ENCODE results near the gene PPP4R1.
A peak's percentile ranks its signal among the peaks of the same experiment; 100 is the strongest.

PPP4R1 gene

GRCh38 chr18:9539938-9540337 lies 74.4 kb downstream of the PPP4R1 start:
- no peak for DNase-seq
- intact Hi-C loops (cut with DNase I; ENCODE audit: low total_unique reads) = no loop called here

GRCh38 chr18:9539283-9539682 lies 75.1 kb downstream of the PPP4R1 start:
- Histone ChIP-seq H3K9me3 (no peaks in the 10 kb centered on the region), H3K4me3 (no peak overlapping the region), H3K27ac (no peak overlapping the region), H3K36me3 (peaks cover 8 to 60% (median 44%) of the 10 kb centered on the region in 3 donors), H3K4me1 (peaks cover 0 to 21% (median 9%) of the 10 kb centered on the region in 4 donors), H3K27me3 (no peaks in the 10 kb centered on the region)
- intact Hi-C loops (cut with DNase I; ENCODE audit: low total_unique reads) = no loop called here
- DNase-seq = no peak
- TF ChIP-seq CTCF (IDR thresholded peaks at IDR 0.05) = no peak

More at GRCh38 chr18:9539938-9540337, 74.4 kb downstream of the PPP4R1 start:
- Histone ChIP-seq H3K36me3 (peaks cover 6 to 53% (median 42%) of the 10 kb centered on the region in 3 donors), H3K9me3 (no peaks in the 10 kb centered on the region), H3K4me1 (peaks cover 0 to 16% (median 4%) of the 10 kb centered on the region in 4 donors), H3K4me3 (no peak overlapping the region), H3K27ac (no peak overlapping the region), H3K27me3 (no peaks in the 10 kb centered on the region)
- no peak for TF ChIP-seq CTCF (IDR thresholded peaks at IDR 0.05)

GRCh38 chr18:9537677-9538076 lies 76.7 kb downstream of the PPP4R1 start:
- peaks cover 18 to 76% (median 60%) of the 10 kb centered on the region in 3 donors for H3K36me3 ChIP-seq
- intact Hi-C loops (cut with DNase I; ENCODE audit: low total_unique reads) = no loop called here

GRCh38 chr18:9536354-9537152 lies 77.8 kb downstream of the PPP4R1 start:
- DNase-seq = no peak
- H3K4me3 ChIP-seq = no peak overlapping the region
- TF ChIP-seq CTCF (IDR thresholded peaks at IDR 0.05) = no peak
- H3K27me3 ChIP-seq = no peaks in the 10 kb centered on the region
- peaks cover 18 to 82% (median 64%) of the 10 kb centered on the region in 3 donors for H3K36me3 ChIP-seq
- no peaks in the 10 kb centered on the region for H3K9me3 ChIP-seq
- H3K4me1 ChIP-seq = peaks cover 0 to 21% (median 9%) of the 10 kb centered on the region in 4 donors
- intact Hi-C loops (cut with DNase I; ENCODE audit: low total_unique reads) = no loop called here
- H3K27ac ChIP-seq = peak overlapping the region; percentile 71 to 75

More at GRCh38 chr18:9537677-9538076, 76.7 kb downstream of the PPP4R1 start:
- H3K9me3 ChIP-seq = no peaks in the 10 kb centered on the region
- no peak overlapping the region for H3K27ac ChIP-seq
- TF ChIP-seq CTCF (IDR thresholded peaks at IDR 0.05) = no peak
- peaks cover 0 to 21% (median 9%) of the 10 kb centered on the region in 4 donors for H3K4me1 ChIP-seq
- DNase-seq = no peak
- no peaks in the 10 kb centered on the region for H3K27me3 ChIP-seq
- no peak overlapping the region for H3K4me3 ChIP-seq

GRCh38 chr18:9535430-9535991 lies 78.8 kb downstream of the PPP4R1 start:
- DNase-seq = peak; percentile 46 to 84
- intact Hi-C loops (cut with DNase I; ENCODE audit: low total_unique reads) = no loop called here
- Histone ChIP-seq H3K4me1 (peaks cover 0 to 21% (median 9%) of the 10 kb centered on the region in 4 donors), H3K27me3 (no peaks in the 10 kb centered on the region), H3K9me3 (no peaks in the 10 kb centered on the region), H3K36me3 (peaks cover 18 to 89% (median 74%) of the 10 kb centered on the region in 3 donors), H3K27ac (peak overlapping the region; percentile 71 to 75), H3K4me3 (peak overlapping the region; percentile 26 to 42)
- TF ChIP-seq CTCF (IDR thresholded peaks at IDR 0.05) = no peak

Measured in tibial artery (tissue), 4 donors.